Posterior vena cava (tissue), 2 donors: ENCODE results near the gene BRINP1. TPM values are rescaled to one million over a fixed set of nuclear protein-coding genes. Genes with fewer than 3 reads are reported as not detected.

Experiments
- DNase-seq: peaks from one replicate; pipeline ENCODE4 v3.0.0-alpha.2; 2020; ENCODE audit warnings: low spot score
- intact Hi-C, 2 donors: fragments of 100-400 bp; cut with DNase I; formaldehyde crosslinking; loops; one replicate each; pipeline versions ENCODE4 v1.14.1 to v1.14.2; 2022 to 2023
- total RNA-seq, 2 donors: library from RNA; stranded (reverse); fragmentation: NEBNext Ultra II Directional; extraction: Animal tissue kit (Norgen Biotek cat#: 25700); gene quantifications; one replicate each; pipeline ENCODE4 v1.2.1, GENCODE V29; 2021
- donor health status: DM: yes; HTN: yes; CAD: no.
- donor health status: DM: yes; HTN: yes; CAD: no.

The BRINP1 gene
- total RNA-seq, 2 donors from 2014 or later, result 0.86 to 2.5 TPM

GRCh38 chr9:119289740-119290433 lies 79.3 kb downstream of the BRINP1 start:
- intact Hi-C loops, result no loop called here
- DNase-seq, result no peak

GRCh38 chr9:119284587-119285337 lies 84.5 kb downstream of the BRINP1 start:
- intact Hi-C loops, result no loop called here
- DNase-seq, result no peak

GRCh38 chr9:119284118-119284517 lies 85.1 kb downstream of the BRINP1 start:
- intact Hi-C loops, result no loop called here

GRCh38 chr9:119283078-119283794 lies 86.0 kb downstream of the BRINP1 start:
- intact Hi-C loops, result no loop called here

More at GRCh38 chr9:119284118-119284517, 85.1 kb downstream of the BRINP1 start:
- no peak for DNase-seq

GRCh38 chr9:119282476-119283077 lies 86.7 kb downstream of the BRINP1 start:
- intact Hi-C loops, result no loop called here
- no peak for DNase-seq

More at GRCh38 chr9:119283078-119283794, 86.0 kb downstream of the BRINP1 start:
- peak; percentile 82 for DNase-seq

GRCh38 chr9:119280740-119281485 lies 88.3 kb downstream of the BRINP1 start:
- intact Hi-C loops, result no loop called here
- no peak for DNase-seq

- intact Hi-C loops, result no loop called here
These were observed 91.1 kb downstream of the BRINP1 start for GRCh38 chr9:119278171-119278570.

GRCh38 chr9:119273984-119274665 lies 95.1 kb downstream of the BRINP1 start:
- intact Hi-C loops, result no loop called here
- no peak for DNase-seq

More at GRCh38 chr9:119278171-119278570, 91.1 kb downstream of the BRINP1 start:
- DNase-seq, result no peak

- intact Hi-C loops, result no loop called here
- DNase-seq, result no peak
These were observed 95.8 kb downstream of the BRINP1 start for GRCh38 chr9:119273325-119273904.

- intact Hi-C loops, result no loop called here
- DNase-seq, result no peak
These were observed 96.6 kb downstream of the BRINP1 start for GRCh38 chr9:119272500-119273211.

GRCh38 chr9:119268985-119269384 lies 100.2 kb downstream of the BRINP1 start:
- intact Hi-C loops, result no loop called here
- DNase-seq, result no peak

GRCh38 chr9:119264165-119264564 lies 105.1 kb downstream of the BRINP1 start:
- DNase-seq, result no peak
- intact Hi-C loops, result loop anchor here in 1 of 2 donors (5.0 kb wide), 1 partner anchor 152 kb away; no protein-coding TSS in a partner anchor

- DNase-seq, result no peak
- intact Hi-C loops, result no loop called here
These were observed 111.6 kb downstream of the BRINP1 start for GRCh38 chr9:119257592-119257991.

GRCh38 chr9:119255116-119255515 lies 114.1 kb downstream of the BRINP1 start:
- intact Hi-C loops, result no loop called here
- DNase-seq, result no peak

GRCh38 chr9:119252671-119253299 lies 116.5 kb downstream of the BRINP1 start:
- no peak for DNase-seq
- intact Hi-C loops, result no loop called here

- no peak for DNase-seq
- intact Hi-C loops, result no loop called here
These were observed 117.3 kb downstream of the BRINP1 start for GRCh38 chr9:119251936-119252335.

- intact Hi-C loops, result no loop called here
- no peak for DNase-seq
These were observed 118.5 kb downstream of the BRINP1 start for GRCh38 chr9:119250730-119251129.
